Measurements from ENCODE around the gene PPP1R12A.
"Not testable (repeated sequence)": the region's sequence is repeated elsewhere in the genome, so short reads cannot be mapped to it uniquely, and the experiment has no call there.

Gene PPP1R12A

DNA sequence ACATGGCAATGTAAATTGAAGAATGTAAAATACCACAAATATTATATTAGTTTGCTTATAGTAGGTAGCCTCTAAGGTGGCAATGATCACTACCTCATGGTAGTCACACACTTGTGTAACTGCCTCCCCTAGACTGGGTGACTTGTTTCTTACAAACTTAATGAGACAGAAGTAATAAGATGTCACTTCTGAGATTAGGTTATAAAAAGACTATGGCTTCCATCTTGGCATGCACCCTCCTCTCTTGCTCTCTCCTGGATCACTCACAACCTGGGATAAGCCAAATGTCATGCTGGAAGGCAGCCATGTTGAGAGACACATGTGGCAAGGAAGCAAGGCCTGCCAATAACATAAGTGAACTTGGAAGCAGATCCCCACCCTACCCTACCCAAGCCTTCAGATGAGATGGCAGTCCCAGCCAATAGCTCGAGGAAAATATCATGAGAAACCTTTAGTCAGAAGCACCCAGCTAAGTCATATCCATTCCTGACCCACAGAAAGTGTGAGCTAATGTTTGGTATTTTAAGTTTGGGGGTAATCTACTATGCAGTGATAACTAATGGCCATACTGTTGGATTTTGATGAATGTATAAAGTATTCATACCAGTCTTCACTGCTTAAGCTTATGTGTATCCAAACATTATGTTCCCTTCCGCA lies 43.3 kb downstream of the PPP1R12A start:
- no peak for DNase-seq (ENCODE audit: low read depth)

DNA sequence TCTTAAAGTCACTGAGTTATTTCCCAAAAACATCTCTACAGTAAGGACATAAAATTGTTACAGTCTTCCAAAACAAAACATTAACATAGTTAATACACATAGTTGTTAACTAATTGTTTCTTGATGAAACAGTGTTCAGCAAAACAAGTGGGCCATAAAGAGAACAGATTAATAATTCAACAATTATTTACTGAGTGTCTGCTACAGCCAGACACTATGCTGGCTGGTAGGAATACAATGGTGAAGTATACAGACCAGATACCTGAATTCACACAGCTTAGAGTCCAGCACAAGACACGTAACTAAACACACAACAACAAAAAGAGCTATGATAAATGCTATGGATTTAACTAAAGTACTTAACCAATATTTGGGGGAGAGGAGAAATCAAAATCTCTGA lies 47.0 kb downstream of the PPP1R12A start:
- no peak for DNase-seq (ENCODE audit: low read depth)

DNA sequence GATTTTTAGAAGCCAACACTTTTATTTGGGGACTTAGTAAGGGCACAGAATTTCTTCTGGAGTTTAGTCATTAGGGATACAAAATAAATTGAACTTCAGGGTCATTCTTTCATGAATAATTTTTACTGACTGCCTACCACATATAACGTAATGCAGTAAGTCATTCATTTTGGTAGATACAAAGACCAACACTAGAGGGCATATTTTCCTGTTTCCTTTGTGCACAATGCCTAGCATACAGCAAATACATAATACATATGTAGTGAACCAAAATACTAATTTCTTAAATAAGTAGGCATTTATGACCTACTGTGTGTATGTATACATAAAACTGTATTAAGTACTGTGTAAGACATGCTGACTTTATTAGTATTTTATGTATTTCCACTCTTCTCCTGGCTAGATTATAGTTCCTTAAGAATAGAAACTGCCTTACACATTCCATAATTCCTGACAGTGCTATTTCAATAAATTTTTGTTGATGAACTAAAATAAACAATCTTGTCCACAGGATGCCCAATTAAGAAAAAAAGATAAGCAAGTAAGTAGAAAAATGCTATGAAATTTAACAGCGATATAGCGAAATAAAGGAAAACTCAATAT lies 47.9 kb downstream of the PPP1R12A start:
- DNase-seq (ENCODE audit: low read depth), result no peak

DNA sequence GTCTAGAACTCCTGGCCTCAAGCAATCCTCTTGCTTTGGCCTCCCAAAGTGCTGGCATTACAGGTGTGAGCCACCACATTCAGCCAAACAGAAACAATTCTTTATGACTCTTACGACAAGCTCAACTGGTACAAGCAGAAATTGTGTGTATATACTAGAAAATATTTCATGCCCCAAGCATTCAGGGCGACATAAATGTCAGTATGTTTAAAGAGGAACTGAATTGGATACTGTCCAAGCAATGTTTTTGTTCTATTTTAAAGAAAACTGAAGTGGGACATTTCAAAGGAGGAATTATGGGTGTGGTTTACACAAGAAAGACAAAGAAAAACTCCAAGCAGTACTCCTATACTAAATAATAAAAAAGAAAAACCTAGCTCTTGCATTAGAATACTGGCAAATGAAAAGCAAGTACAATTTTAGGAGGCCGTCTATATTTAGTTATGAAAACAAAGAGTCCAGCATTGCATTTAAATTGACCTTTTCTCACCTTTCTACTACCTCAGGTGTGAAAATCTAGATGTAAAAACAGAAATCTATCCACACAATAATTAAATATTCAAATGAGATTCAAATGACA lies 48.9 kb downstream of the PPP1R12A start:
- no peak for DNase-seq (ENCODE audit: low read depth)

DNA sequence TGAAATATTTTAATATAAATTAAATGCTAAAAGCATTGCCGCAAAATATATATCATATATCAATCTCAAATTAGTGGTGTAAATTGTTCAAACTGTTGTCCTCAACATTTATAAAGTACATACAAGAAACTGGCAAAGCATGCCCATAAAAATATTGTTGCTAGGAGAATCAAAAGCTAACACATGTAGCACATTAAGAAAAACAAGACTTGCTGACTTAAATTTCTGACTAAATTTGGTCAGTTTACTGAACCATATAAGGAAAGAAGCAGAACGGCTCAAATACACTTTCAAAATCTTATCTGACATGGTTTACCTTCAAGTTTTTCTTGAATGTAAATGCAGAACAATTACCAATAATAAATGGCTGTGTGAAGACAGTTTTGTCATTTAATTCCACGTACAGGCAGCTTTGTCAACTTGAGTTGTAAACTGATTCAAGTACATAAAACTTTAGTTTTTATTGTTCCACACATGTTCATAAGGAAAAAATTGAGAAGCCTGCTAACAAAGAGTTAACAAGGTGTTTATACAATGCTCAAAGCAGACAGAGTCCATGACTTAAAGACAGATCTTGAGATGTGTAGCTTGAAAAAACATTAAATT lies 50.4 kb downstream of the PPP1R12A start:
- no peak for DNase-seq (ENCODE audit: low read depth)

DNA sequence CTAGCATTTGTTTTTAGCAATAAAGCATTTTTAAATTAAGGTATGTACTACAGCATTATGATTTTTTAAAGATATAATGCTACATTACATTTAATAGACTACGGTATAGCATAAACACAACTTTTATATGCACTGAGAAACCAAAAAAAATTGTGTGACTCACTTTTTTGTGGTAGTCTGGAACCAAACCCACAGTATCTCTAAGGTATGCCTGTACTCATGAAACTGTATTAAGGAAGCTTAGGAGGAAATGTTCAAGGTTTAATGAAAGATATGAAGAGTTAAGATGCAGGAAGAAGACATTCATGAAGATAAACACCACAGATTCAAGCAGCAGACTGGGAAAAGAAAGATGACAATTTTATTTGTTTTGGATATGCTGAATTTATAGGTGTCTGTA lies 51.7 kb downstream of the PPP1R12A start:
- no peak for DNase-seq (ENCODE audit: low read depth)

DNA sequence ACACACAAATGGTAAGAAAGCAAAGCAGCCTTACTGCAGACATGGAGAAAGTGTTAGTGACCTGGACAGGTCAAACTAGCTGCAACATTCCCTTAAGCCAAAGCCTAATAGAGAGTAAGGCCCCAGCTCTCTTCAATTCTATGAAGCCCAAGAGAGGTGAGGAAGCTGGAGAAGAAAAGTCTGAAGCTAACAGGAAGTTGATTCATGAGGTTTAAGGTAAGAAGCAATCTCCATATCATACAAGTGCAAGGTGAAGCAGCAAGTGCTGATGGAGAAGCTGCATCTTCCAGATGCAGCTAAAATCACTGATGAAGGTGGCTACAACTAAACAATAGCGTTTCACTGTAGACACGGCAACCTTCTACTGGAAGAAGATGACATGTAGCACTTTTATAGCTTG lies 53.5 kb downstream of the PPP1R12A start:
- no peak for DNase-seq (ENCODE audit: low read depth)

DNA sequence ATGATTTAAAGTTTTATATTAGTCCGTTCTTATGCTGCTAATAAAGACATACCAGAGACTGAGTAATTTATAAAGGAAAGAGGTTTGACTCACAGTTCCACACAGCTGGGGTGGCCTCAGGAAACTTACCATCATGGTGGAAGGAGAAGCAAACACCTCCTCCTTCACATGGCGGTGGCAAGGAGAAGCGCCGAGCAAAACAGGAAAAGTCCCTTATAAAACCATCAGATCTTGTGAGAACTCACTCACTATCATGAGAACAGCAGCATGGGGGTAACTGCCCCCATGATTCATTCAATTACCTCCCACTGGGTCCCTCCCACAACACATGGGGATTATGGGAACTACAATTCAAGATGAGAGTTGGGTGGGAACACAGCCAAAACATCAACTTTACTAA lies 56.4 kb downstream of the PPP1R12A start:
- DNase-seq (ENCODE audit: low read depth), result not testable (repeated sequence)

DNA sequence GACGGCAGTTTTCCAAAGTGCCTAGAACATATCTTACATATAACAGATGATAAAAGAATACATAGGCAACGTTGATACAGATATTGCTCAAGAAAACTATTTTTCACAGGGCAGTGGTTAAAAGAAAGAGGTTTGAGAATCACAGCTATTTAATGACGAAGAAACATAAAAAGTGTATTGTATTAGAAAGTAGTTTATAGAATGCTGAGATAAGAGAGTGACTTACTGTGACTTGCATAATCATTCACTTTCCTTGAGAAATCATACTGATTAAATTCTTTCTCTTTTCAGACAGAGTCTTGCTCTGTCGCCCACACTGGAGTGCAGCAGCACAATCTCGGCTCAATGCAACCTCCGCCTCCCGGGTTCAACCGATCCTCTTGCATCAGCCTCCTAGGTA lies 57.7 kb downstream of the PPP1R12A start:
- no peak for DNase-seq (ENCODE audit: low read depth)

DNA sequence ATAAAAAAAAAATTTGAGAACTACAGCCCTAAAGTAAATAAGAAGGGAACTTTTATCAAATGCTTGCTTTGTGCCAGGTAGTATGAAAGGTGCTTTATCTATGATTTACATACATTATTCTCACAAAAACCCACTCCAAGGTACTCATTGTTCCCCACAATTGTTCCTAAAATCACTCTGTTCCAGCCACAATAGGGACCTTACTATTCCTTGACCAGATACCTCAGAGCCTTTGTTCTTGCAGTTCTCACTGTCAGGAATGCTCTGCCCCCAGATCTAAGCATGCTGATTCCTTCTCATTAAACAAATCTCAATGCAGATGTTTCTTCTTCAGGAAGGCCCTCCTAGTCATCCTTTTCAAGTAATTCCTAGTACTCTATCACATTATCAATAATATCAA lies 60.2 kb downstream of the PPP1R12A start:
- no peak for DNase-seq (ENCODE audit: low read depth)

DNA sequence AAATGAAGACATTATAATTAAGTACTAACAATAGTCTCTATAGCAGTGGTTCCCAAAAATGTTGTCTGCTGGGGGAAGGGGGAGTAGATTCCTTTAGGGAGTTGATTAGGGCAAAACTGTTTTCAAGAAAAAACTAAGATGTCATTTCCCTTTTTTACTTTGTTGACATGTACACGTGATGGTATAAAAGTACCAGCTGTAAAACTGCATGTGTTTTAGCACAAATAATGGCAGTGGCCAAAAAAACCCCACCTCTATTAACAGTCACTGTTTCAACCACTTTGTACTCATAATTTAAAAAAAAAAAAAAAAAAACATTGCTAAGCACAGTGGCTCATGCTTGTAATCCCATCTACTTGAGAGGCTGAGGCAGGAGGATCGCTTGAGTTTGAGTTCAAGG lies 61.7 kb downstream of the PPP1R12A start:
- no peak for DNase-seq (ENCODE audit: low read depth)

DNA sequence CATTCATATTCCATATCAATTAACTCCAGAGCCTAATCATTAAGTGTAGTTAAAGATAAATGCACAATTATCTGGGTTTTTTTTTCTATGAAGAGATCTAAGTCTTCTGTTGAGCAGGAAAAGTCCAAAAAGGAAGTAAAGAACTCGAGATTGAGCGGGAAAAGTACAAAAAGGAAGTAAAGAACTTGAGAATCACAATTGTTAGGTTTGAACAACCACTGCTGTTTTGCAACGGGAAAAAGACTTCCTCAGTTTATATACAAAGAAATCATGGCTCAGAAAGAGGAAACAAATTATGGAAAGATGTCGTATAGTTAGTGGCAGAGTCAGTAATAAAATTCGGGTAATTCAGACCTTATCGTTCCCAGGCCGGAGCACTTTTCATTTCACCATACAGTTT lies 63.3 kb downstream of the PPP1R12A start:
- no peak for DNase-seq (ENCODE audit: low read depth)

DNA sequence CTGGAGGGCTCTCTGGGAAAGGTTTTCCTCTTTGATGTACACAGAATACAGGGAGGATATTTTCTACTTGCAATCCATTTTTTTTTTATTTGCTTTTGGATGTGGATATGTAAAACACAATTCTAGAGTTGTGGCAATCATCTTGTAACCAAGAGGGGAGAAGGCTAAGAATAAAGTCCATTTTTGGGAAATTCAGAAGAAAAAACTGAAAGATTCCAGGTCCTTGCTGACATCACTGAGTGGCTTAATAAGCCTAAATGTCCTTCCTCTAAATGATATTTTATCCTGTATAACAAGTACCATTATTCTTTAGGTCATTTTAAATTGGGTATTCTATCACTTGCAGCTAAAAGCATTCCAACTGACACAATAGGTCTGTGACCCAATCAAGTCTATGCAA lies 64.0 kb downstream of the PPP1R12A start:
- no peak for DNase-seq (ENCODE audit: low read depth)

DNA sequence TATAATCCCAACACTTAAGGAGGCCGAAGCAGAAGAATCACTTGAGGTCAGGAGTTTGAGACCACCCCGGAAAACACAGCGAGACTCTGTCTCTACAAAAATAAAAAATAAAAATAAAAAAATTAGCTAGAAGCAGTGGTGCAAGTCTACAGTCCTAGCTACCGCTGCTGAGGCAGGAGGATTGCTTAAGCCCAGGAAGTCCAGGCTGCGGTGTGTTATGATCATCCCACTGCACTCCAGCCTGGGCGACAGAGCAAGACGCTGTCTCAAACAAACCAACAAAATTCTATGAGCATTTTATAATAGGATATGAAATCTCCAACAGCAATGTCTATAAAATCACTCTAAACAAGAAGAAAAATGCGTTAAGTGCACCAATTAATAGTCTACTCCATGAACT lies 75.3 kb downstream of the PPP1R12A start:
- DNase-seq (ENCODE audit: low read depth), result no peak

DNA sequence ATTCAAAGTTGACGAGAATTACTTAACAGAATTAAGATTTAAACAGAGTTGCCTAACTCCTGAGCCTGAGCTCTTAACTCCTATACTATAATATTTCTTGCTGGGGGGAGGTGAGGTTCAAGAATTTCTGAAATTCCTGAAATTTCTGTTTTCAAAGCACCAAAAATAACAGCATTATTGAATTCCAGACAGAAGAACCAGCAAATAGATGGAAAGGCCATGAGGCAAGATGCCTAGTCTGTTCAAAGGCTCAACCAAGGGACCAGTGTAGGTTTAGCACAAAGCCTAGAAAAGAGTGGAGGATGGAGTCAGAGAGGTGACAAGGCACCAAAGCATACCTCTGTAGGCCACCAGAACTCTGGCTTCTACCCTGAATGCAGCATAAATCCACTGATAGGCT lies 76.4 kb downstream of the PPP1R12A start:
- DNase-seq (ENCODE audit: low read depth), result no peak

DNA sequence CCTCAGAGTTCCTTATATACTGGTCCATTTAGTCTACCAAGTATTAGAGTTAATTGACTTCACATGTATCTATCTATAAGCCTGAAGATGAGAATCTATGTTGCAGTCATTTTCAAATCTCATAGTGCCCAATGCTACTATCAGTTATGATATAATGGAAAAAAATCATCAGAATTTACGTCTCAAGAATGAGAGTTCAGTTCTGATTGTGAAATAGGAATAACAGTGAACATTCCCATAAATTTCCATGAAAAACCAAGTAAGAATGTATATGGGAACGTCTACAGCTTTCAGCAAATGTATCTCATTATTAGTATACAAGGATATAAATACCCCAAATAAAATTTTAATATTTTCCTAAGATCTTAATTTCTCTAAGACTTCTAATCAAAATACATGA lies 77.2 kb downstream of the PPP1R12A start:
- no peak for DNase-seq (ENCODE audit: low read depth)

DNA sequence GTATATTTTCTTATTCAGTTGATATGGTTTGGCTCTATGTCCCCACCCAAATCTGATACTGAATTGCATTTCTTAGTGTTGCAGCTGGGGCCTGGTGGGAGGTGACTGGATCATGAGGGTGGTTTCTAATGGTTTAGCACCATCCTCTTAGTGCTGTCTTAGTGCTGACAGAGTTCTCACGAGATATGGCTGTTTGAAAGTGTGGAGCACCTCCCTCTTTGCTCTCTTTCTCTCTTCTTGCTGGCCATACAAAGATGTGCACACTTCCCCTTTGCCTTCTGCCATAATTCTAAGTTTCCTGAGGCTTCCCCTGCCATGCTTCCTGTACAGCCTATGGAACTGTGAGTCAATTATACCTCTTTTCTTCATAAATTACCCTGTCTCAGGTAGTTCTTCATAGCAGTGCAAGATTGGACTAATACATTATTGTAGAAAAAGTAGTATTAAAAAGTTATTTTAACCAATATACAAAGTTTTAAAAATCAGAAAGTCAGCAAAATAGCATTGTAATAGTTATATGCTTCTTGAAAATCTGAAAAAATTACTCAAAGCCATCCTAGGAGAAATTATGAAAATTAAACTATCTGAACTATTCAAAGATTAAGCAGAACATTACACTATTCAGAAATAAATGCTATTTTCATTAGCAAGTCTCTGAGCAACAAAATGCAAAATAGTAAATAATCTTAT lies 84.1 kb downstream of the PPP1R12A start:
- DNase-seq (ENCODE audit: low read depth), result no peak

DNA sequence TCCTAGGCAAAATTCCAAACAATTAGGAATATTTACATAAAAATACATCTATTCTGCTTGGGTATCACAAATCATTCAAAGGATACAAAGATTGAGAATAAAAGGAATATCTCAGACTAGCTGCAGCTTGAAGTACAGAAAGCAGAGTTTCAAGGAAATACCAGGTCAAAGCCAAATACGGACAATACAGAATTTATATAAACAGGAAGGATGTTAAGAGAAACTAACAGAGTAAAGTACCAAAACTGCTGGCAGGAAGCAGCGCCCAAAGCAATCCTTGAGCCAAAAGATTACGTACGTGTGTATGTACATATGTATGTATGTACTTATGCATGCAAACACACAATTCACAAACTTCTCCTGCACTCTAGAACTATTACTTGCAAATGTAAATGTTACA lies 86.6 kb downstream of the PPP1R12A start:
- no peak for DNase-seq (ENCODE audit: low read depth)

DNA sequence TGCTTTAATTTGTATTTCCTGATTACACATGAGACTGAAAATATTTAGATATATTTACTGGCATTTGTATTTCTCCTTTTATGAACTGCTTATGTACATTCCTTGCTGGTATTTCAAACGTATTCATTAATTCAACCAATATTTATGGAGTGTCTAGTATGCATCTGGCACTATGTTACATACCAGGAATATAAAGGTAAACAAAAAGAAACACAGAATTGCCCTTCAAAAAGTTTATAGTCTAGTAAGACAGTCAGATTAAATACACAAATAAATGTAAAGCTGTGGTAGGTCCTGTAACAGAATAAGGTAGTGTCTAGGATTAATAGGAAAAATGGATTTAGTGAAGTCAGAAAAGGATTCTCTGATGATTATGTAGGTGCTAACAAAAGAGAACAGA lies 87.5 kb downstream of the PPP1R12A start:
- no peak for DNase-seq (ENCODE audit: low read depth)

DNA sequence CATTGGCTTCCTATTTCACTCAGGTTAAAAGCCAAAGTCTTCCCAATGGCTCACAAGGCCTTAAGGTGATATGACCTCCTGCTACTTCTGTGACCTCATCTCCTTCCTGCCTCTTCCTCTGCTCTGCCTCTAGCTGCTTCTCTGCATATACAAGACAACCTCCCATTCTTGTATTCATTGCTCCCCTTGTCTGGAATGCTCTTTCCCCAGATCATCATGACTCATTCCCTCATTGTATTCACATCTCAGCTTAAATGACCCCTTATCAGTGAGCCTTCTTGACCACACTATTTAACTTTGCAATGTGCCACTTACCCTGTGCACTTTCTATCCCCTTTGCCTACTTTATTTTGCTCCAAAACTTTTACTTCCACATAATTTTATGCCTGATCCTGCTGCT lies 90.2 kb downstream of the PPP1R12A start:
- peak; percentile 51 for DNase-seq (ENCODE audit: low read depth)

DNA sequence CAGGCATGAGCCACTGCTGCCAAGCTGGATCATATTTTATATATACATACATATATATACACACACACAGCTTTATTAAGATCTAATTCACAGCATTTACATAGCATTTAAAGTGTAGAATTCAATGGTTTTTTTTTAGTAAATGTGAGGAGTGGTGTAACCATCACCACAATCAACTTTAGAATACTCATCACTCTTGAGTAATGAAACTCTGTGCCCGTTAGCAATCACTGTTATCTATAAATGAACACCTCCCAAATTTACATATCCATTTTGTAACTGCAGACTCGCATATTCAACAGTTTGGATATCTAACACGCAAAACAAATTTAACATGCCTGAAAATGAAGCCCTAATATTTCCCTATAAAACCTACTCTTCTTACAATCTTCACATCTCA lies 90.9 kb downstream of the PPP1R12A start:
- no peak for DNase-seq (ENCODE audit: low read depth)

DNA sequence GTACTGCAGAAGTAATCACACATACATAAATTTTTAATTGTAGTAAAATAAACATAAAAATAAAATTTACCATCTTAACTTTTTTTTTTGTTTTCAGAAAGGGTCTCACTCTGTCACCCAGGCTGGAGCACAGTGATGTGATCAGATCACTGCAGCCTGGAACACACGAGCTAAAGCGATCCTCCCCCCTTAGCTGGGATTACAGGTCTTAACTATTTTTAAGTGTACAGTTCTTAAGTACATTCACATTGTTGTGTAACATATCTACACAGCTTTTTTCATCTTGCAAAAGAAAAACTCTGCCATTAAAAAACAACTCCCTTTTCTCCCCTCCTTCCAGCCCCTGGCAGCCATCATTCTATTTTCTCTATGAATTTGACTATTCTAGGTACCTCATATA lies 92.3 kb downstream of the PPP1R12A start:
- no peak for DNase-seq (ENCODE audit: low read depth)

DNA sequence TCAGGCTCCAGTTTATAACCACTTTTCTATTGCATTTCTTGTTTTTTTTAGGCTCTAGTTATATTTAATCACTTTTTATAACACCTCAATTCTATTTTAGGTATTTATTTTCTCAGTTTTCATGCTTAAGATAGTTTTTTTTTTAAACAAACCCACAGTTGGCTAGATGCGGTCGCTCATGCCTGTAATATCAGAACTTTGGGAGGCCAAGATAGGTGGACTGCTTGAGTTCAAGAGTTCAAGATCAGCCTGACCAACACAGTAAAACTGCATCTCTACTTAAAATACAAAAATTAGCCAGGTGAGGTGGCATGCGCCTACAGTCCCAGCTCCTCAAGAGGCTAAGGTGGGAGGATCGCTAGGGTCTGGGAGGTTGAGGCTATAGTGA lies 93.0 kb downstream of the PPP1R12A start:
- DNase-seq (ENCODE audit: low read depth), result no peak

All from GM04503 (cell line).